ENCODE measurements around the gene HS6ST1. TPM values are rescaled to one million over a fixed set of nuclear protein-coding genes. Genes with fewer than 3 reads are reported as not detected.

The HS6ST1 gene
- total RNA-seq, 2 experiments from 2014 or later = 16.1 to 17.4 TPM

DNA sequence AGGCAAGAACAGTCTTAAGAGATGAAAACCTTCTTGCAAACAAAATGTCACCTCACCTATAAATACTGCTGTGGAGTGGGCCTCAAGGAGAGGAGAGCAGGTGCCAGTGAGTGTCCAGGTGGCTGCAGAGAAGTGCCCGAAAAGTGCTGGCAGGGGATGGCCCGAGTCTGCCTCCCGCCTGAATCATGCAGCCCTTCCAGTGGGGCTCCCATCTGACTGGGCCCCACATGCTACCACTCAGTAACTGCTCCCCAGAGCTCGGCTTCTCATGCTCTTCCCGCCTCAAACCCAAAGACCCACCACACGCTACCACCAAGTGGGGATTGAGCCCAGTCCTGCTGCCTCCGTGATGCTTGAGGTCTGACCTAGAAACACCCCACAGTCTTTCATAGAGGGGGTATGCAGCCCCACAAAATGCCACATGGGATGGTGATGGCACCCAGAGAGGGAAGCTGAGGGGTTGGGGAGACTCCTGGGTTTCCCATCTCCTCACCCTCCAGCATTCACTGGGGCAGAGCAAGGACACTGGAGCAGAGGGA is 7.4 kb downstream of the HS6ST1 start:
- DNase-seq = no peak
- no peak overlapping the region for H3K27ac Mint-ChIP-seq

DNA sequence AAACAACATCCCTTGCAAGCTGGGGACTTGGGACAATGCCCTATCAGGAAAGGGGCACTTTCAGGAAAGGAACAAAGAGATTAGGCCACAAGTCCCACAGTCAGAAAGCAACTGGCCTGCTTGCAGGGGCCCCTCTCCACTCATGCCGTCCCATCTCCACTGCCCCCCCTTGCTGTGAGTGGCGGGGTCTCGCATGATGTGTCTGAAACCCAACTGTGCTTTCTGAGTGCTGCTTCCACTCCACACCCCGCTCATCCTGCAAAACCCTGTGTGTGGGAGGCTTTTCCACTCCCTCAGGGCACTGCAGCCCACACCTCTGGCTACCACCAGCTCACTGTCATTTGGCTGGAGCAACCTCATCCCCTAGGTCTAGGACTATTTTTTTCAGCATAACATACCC is 7.9 kb downstream of the HS6ST1 start:
- DNase-seq = no peak
- Mint-ChIP-seq H3K4me3 (no peak overlapping the region), H3K27me3 (no peaks in the 10 kb centered on the region), H3K4me1 (peaks cover 42% of the 10 kb centered on the region), H3K36me3 (peaks cover 15% of the 10 kb centered on the region), H3K9me3 (no peaks in the 10 kb centered on the region), H3K27ac (no peak overlapping the region)

More for the DNA sequence above, 7.4 kb downstream of the HS6ST1 start:
- no peaks in the 10 kb centered on the region for H3K27me3 Mint-ChIP-seq
- peaks cover 44% of the 10 kb centered on the region for H3K4me1 Mint-ChIP-seq
- no peak overlapping the region for H3K4me3 Mint-ChIP-seq
- no peaks in the 10 kb centered on the region for H3K9me3 Mint-ChIP-seq
- H3K36me3 Mint-ChIP-seq = peaks cover 15% of the 10 kb centered on the region

DNA sequence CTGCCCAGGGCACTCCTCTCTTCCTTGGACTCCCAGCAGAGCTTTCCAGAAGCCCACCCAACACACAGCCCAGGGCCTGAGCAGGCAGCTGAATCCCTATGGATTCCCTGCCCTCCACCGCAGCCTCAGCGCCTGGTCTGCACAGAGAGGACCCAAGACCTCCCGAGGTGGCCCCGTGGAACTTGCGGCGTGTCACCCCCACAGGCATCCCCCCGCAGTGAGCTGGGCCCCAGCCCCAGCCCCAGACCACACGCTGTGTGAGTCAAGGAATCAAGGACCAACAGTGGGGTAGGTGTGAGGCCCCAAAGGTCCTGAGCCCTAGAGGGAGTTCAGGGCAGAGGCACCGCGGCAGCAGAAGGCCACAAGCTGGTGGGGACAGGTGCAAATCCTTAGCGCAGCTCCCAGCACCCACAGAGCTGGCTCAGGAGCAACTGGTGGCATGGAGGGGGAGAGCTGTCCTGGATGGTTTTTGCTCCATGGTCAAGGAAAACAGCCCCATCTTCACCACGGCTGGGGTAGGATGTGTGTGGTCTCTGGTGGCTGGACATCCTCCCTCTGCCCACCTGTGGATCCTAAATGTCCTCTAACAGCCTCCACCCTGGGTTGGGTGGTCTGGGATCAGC is 8.5 kb downstream of the HS6ST1 start:
- Mint-ChIP-seq H3K36me3 (peaks cover 11% of the 10 kb centered on the region), H3K4me1 (peaks cover 37% of the 10 kb centered on the region), H3K27ac (no peak overlapping the region), H3K9me3 (no peaks in the 10 kb centered on the region), H3K27me3 (no peaks in the 10 kb centered on the region), H3K4me3 (no peak overlapping the region)
- no peak for DNase-seq

DNA sequence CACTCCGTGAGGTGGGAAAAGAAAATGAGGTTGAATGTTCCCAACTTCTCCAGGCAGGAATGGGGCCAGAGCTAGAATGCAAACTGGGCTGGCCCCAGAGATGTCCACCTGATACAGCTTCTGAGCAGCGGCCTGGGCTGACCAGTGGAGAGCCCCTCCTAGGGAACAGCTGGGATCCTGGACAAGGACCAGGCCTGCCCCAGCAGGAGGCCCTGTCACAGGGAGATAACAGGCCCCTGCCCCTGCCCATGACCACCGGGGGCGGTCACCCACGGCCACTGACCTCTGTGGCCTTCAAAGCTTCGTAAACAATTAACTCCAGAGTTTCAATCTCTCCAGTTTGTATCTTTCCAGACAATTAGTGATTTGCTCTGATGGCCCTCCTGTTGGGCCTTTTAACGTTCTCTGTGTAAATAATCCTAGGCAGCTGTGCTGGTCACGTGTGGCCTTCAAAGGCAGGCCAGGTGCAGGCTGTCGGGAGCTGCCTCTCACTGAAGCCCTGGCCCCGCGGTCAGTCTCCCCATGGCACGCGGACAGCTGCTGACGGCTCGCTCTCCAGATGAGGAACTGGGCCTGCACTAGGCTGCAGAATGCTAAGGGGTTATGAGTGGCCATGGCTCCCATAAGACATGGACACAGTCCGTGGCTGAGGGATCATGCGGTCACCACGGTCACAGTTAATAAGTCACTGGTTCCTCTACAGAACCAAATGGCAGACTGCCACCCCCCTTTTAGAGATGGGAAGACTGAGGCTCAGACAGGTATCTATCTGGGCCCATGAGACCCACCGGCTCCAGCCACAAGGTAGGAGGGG is 9.2 kb downstream of the HS6ST1 start:
- Mint-ChIP-seq H3K27ac (no peak overlapping the region), H3K27me3 (no peaks in the 10 kb centered on the region), H3K36me3 (peaks cover 6% of the 10 kb centered on the region), H3K4me3 (no peak overlapping the region), H3K9me3 (no peaks in the 10 kb centered on the region), H3K4me1 (peaks cover 32% of the 10 kb centered on the region)
- no peak for DNase-seq

DNA sequence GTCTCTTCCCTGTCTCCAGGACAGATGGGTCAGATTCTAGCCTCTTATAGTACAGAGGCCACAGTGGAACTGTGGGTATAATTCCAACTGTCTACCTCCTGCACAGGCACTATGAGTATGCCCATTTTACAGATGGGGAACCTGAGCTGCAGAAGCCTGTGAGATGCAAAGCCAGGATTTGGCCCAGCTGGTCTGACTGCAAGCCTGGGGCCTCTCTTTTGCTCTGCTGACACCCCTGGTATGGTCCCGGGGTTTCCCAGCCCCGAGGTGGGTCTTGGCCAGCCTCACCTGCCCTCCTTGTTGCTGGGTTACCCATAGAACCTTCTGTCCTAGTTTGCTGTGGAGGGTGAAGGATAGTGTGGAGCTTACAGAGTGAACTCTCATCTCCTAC is 9.8 kb downstream of the HS6ST1 start:
- peaks cover under 1% of the 10 kb centered on the region for H3K36me3 Mint-ChIP-seq
- peaks cover 26% of the 10 kb centered on the region for H3K4me1 Mint-ChIP-seq
- H3K4me3 Mint-ChIP-seq = no peak overlapping the region
- no peaks in the 10 kb centered on the region for H3K27me3 Mint-ChIP-seq
- no peak overlapping the region for H3K27ac Mint-ChIP-seq
- no peak for DNase-seq
- H3K9me3 Mint-ChIP-seq = no peaks in the 10 kb centered on the region

DNA sequence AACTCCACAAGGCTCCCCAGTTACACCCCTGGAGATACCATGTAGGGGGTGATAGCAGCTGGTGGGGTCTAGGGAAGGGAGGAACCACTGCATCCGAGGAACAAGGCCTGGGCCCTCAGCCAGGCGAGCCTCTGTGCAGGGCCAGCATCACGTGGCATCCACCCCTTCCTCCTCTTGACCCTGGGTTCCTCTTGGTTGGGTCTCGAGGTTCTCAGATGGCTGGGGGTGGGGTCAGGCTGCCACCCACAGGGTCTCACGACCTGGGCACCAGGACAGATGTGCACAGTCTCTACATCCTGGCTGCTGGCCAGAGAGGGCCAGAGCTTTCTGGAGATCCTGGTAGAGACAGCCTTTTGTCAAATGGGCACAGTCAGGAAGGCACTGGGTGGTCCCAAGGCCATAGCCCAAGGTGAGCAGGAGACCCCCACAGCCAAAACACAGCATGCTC is 10.4 kb downstream of the HS6ST1 start:
- Mint-ChIP-seq H3K4me3 (no peak overlapping the region), H3K36me3 (no peaks in the 10 kb centered on the region), H3K27me3 (no peaks in the 10 kb centered on the region), H3K9me3 (no peaks in the 10 kb centered on the region), H3K27ac (no peak overlapping the region), H3K4me1 (peaks cover 20% of the 10 kb centered on the region)
- DNase-seq = no peak

DNA sequence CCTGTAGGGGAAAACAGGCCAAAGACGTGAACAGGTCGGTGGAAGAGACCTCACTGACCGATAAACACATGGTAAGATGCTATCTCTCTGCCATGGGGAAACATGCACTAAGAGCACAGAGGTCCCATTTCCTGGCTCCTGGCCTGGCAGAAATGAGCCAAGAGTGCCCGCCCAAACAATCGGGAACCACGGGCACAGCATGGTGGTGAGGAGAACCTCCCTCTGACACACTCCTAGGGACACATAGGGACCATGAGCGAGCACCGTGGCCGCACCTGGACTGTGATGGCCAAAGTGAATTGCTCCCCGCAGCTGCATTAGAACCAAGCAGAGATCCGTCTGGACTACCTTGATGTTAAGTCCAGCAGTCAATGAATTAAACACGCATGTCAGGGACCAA is 11.1 kb downstream of the HS6ST1 start:
- no peaks in the 10 kb centered on the region for H3K9me3 Mint-ChIP-seq
- no peak overlapping the region for H3K4me3 Mint-ChIP-seq
- DNase-seq = no peak
- H3K27ac Mint-ChIP-seq = no peak overlapping the region
- H3K36me3 Mint-ChIP-seq = no peaks in the 10 kb centered on the region
- H3K4me1 Mint-ChIP-seq = peaks cover 18% of the 10 kb centered on the region
- no peaks in the 10 kb centered on the region for H3K27me3 Mint-ChIP-seq

DNA sequence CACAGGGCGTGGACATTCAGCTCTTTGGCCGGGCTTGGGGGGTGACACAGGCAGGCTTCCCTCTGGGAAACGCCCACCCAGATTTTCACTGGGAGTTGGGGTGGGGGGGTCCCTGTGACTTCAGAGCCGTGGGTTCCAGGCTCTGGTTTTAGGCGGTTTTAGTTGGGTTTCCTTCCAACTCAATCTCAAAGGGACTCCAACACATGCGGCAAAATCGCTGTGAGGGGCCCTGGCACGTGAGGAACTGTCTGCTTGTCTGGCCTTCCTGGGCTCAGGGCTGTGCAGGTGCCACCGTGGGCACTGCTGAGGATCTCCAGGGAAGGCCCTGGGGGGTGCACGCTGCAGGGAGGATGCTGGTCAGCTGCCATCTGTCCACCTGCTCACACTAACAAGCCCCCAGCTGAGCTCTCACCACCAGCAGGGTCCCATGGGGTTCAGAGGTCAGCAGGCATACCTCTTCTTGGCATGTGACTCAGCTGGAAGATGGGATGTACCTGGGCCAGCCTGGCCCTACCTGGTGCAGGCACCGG is 11.7 kb downstream of the HS6ST1 start:
- peaks cover 14% of the 10 kb centered on the region for H3K4me1 Mint-ChIP-seq
- H3K9me3 Mint-ChIP-seq = no peaks in the 10 kb centered on the region
- H3K27me3 Mint-ChIP-seq = no peaks in the 10 kb centered on the region
- H3K27ac Mint-ChIP-seq = no peak overlapping the region
- no peak for DNase-seq
- H3K36me3 Mint-ChIP-seq = no peaks in the 10 kb centered on the region
- no peak overlapping the region for H3K4me3 Mint-ChIP-seq

DNA sequence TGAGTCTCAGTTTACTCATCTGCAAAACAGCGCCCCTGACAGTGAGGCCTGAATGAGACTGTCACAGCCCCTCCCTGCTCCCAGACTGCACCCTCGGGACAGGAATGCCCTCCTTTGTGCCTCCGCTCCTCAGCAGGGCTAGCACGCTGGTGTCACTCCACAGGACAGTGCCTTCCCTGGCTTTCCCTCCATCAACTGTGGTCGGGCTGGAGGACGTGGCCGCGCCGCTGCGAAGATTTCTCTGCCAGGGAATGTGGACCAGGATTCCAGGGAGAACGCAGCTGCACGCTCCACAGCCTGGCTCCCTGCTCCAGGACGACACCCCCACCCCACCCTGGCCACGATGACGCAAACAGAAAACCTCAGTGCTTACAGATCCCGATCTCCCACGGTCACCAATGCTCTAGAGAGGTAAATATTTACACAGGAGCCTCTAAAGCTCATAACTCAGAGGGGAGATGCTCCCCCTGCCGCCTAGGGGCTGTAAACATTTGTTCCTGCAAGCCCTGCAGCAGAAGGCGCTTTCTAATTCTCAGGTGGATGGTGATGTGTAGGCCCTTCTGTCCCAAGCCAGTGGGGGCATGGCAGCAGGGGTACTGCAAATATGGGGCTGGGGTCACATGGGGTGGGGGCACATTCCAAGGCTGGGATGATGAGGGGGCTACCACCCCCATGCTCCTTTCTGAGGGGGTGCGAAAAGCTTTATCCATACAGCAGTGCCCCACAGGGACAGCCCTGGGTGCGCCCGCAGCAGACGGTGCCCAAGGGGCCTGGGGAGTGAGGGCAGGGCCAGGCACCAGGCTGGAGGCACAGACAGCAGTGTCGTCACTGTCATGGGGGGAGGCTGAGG is 12.4 kb downstream of the HS6ST1 start:
- Mint-ChIP-seq H3K4me3 (no peak overlapping the region), H3K27ac (no peak overlapping the region), H3K9me3 (no peaks in the 10 kb centered on the region), H3K4me1 (peaks cover 11% of the 10 kb centered on the region), H3K36me3 (no peaks in the 10 kb centered on the region), H3K27me3 (no peaks in the 10 kb centered on the region)
- no peak for DNase-seq

DNA sequence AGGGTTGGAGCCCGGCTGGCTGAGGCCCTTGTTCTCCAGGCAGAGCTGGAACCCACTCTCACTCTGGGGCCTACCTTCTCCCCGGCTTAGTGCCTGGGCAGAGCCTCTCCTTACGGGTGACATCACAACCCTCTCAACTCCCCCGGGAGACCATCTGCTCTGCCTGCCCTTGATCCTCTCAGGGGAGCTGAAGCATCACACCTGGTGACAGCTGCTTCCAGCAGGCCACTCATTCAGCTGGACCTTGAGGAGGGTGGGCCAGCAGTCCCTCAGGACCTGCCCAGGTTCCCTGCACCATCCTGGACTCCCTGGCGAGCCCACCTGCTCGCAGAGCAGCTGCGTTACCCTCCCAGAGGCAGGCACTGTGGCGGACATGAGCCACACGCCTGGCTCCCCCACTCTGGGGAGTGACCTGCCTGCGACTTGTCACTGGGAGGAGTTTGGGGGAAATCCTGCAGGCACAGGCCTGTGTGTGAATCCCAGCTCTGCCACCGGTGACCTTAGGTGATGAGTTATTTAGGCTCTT is 13.1 kb downstream of the HS6ST1 start:
- Mint-ChIP-seq H3K36me3 (no peaks in the 10 kb centered on the region), H3K4me3 (no peak overlapping the region), H3K27me3 (no peaks in the 10 kb centered on the region), H3K9me3 (no peaks in the 10 kb centered on the region), H3K4me1 (peaks cover 8% of the 10 kb centered on the region), H3K27ac (no peak overlapping the region)
- no peak for DNase-seq

DNA sequence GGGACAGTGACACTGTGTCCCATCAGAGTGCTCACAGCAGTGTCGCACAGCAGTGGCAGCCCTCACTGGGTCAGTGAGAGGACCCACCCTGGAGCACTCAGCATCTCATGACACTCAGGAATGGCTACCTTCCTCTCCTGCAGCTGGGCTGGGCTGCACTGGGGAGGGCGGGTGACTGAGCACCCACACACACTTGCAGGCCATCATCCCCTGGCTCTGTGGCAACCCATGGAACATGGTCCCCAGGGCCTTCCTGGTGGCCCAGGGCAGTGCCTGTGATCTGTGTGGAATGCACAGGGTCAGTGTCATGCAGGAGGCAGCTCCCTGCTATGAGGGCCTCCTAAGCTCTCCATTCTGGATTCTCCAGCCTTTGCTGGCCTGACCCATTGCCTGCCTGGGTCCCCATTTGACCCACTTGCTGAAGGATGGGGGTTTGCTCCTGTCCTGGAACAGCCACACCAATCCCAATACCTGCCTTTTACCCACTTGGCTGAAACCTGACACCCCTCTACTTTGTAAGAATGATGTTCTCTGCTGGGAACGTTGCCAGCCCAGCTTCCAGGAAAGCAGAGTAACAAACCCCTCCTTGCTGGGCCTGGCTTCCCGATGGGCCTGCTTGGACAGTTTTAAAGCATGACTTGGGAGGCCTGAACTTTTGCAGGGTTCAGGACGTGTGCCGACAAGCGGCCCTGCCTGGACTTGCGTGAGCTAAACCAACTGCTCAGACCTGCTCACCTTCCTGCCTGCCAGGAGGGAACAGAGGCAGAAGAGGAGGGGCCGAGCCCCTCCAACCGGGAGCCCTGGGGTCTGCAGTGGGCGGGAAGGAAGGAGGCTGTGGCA is 13.7 kb downstream of the HS6ST1 start:
- H3K36me3 Mint-ChIP-seq = no peaks in the 10 kb centered on the region
- no peak for DNase-seq
- H3K4me3 Mint-ChIP-seq = no peak overlapping the region
- no peaks in the 10 kb centered on the region for H3K9me3 Mint-ChIP-seq
- peaks cover 8% of the 10 kb centered on the region for H3K4me1 Mint-ChIP-seq
- H3K27ac Mint-ChIP-seq = no peak overlapping the region
- H3K27me3 Mint-ChIP-seq = no peaks in the 10 kb centered on the region

DNA sequence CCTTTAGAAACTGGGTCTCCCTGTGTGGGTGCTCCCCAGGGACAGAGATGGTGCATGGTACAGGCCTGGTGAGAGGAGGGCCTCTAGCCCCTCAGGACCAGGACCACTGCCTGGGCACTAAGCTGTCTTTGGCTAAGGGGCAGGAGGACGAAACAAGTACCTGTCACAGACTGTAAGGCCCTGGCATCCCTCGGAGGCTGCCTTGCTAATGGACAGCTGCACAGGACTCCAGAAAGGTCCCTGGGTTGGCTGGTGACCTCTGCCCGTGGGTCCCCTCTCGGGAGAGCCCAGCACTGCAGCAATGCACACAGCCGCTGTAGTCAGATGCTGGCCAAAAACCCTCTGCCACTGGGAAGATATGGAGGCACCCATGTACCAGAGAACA is 14.3 kb downstream of the HS6ST1 start:
- Mint-ChIP-seq H3K4me3 (no peak overlapping the region), H3K4me1 (peaks cover 6% of the 10 kb centered on the region), H3K9me3 (peaks cover under 1% of the 10 kb centered on the region), H3K27ac (no peak overlapping the region), H3K36me3 (no peaks in the 10 kb centered on the region), H3K27me3 (no peaks in the 10 kb centered on the region)
- DNase-seq = no peak

DNA sequence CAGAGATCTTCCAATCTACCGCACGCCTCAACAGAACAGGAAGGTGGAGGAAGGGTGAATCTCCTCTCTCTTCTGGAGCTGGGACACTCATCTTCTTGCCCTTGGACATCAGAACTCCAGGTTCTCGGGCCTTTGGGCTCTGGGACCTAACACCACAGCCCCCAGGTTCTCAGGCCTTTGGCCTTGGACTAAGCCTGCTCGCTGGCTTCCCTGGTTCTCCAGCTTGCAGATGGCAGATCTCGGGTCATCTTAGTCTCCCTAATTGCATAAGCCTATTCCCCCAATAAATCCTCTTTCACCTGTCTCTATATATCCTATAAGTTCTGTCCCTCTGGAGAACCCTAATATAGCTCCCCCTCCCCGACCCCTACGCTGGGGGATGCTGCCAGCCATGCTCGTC is 14.8 kb downstream of the HS6ST1 start:
- Mint-ChIP-seq H3K4me1 (peaks cover 6% of the 10 kb centered on the region), H3K27me3 (no peaks in the 10 kb centered on the region), H3K9me3 (peaks cover 1% of the 10 kb centered on the region), H3K36me3 (peaks cover 1% of the 10 kb centered on the region), H3K27ac (no peak overlapping the region), H3K4me3 (no peak overlapping the region)
- no peak for DNase-seq

Measured in activated naive CD8-positive, alpha-beta T cell treated with anti-CD3 and anti-CD28 coated beads for 36 hours (primary cell).